Jurkat, Clone E6-1 (cell line): ENCODE data around the gene RPL4.
"Not testable (repeated sequence)": the region's sequence is repeated elsewhere in the genome, so short reads cannot be mapped to it uniquely, and the experiment has no call there.

ENCODE experiments used
- DNase-seq: peaks from one replicate; pipeline ENCODE4 v3.0.0-alpha.2; 2011; ENCODE audit warnings: low read depth, low spot score
- H3K4me3 ChIP-seq: 2 replicates; pipeline ENCODE4 v1.5.1; 2011; ENCODE audit warnings: mild to moderate bottlenecking, low read length, control low read depth, moderate library complexity

RPL4 gene

GRCh38 chr15:66496951-66497501 lies 7.6 kb downstream of the RPL4 start:
- no peak for DNase-seq
- peak overlapping the region; percentile 67 for H3K4me3 ChIP-seq

- DNase-seq: no peak
- no peak overlapping the region for H3K4me3 ChIP-seq
Observed at GRCh38 chr15:66494262-66494661, 10.4 kb downstream of the RPL4 start.

- no peak overlapping the region for H3K4me3 ChIP-seq
- no peak for DNase-seq
Observed at GRCh38 chr15:66491846-66492245, 12.8 kb downstream of the RPL4 start.

GRCh38 chr15:66489179-66489791 lies 15.4 kb downstream of the RPL4 start:
- DNase-seq: no peak
- no peak overlapping the region for H3K4me3 ChIP-seq

GRCh38 chr15:66488525-66488924 lies 16.1 kb downstream of the RPL4 start:
- H3K4me3 ChIP-seq: no peak overlapping the region
- DNase-seq: no peak

- no peak for DNase-seq
- no peak overlapping the region for H3K4me3 ChIP-seq
Observed at GRCh38 chr15:66486887-66487286, 17.8 kb downstream of the RPL4 start.

GRCh38 chr15:66484539-66485112 lies 20.0 kb downstream of the RPL4 start:
- no peak overlapping the region for H3K4me3 ChIP-seq
- no peak for DNase-seq

GRCh38 chr15:66483131-66483566 lies 21.5 kb downstream of the RPL4 start:
- H3K4me3 ChIP-seq: no peak overlapping the region
- DNase-seq: no peak

- no peak for DNase-seq
- H3K4me3 ChIP-seq: no peak overlapping the region
Observed at GRCh38 chr15:66482539-66482938, 22.1 kb downstream of the RPL4 start.

GRCh38 chr15:66481107-66481856 lies 23.4 kb downstream of the RPL4 start:
- peak; percentile 43 for DNase-seq
- H3K4me3 ChIP-seq: no peak overlapping the region

- DNase-seq: no peak
- H3K4me3 ChIP-seq: no peak overlapping the region
Observed at GRCh38 chr15:66480267-66480666, 24.4 kb downstream of the RPL4 start.

- DNase-seq: no peak
- H3K4me3 ChIP-seq: no peak overlapping the region
Observed at GRCh38 chr15:66477011-66477410, 27.6 kb downstream of the RPL4 start.

- H3K4me3 ChIP-seq: no peak overlapping the region
- DNase-seq: no peak
Observed at GRCh38 chr15:66476535-66476934, 28.1 kb downstream of the RPL4 start.

- H3K4me3 ChIP-seq: no peak overlapping the region
- DNase-seq: no peak
Observed at GRCh38 chr15:66474963-66475362, 29.7 kb downstream of the RPL4 start.

- H3K4me3 ChIP-seq: no peak overlapping the region
- no peak for DNase-seq
Observed at GRCh38 chr15:66474135-66474534, 30.5 kb downstream of the RPL4 start.

- no peak overlapping the region; the same call in 1 of the 2 replicates for H3K4me3 ChIP-seq
- DNase-seq: peak; percentile 89
Observed at GRCh38 chr15:66472176-66472999, 32.3 kb downstream of the RPL4 start.

GRCh38 chr15:66470825-66471224 lies 33.8 kb downstream of the RPL4 start:
- H3K4me3 ChIP-seq, DNase-seq: not testable (repeated sequence)

- H3K4me3 ChIP-seq, DNase-seq: not testable (repeated sequence)
Observed at GRCh38 chr15:66467162-66468040, 37.3 kb downstream of the RPL4 start.
